HCT116 (cell line): ENCODE measurements around the gene USP8. TPM values are rescaled to one million over a fixed set of nuclear protein-coding genes. Genes with fewer than 3 reads are reported as not detected.

Experiments
- ATAC-seq: fragments of 200-7000 bp; cut with Tn5 transposase; 2 replicates; pipeline ENCODE4 v1.9.1; 2020; ENCODE audit warnings: mild to moderate bottlenecking, moderate library complexity
- BruUV-seq: library from RNA; stranded (reverse); fragments of 400-500 nt; replicated peaks from 2 replicates; lab custom pipeline; 2021; lab: Mats Ljungman, UMichigan
- CTCF ChIA-PET: fragments of 300-600 bp; sonication (Branson Sonifier 250); formaldehyde crosslinking; loops from one replicate; lab custom pipeline; 2021; ENCODE audit warnings: antibody characterized with exemption; lab: Charles Lee
- POLR2A ChIA-PET: fragments of 300-600, 350-600 bp; sonication (Branson Sonifier 250); formaldehyde crosslinking; loops from one replicate; lab custom pipeline; 2021; ENCODE audit warnings: antibody characterized with exemption; lab: Charles Lee
- RAD21 ChIA-PET, 2 experiments: fragments of 300-600 bp; sonication (Branson Sonifier 250); formaldehyde crosslinking; loops; one replicate each; lab custom pipeline; 2023; ENCODE audit warnings: low total read pairs in 2 of 2; ENCODE audit not compliant: uncharacterized antibody in 2 of 2, unreplicated experiment in 2 of 2, low non-redundant PET in 1 of 2; lab: Charles Lee
- DNase-seq: peaks from one replicate; pipeline ENCODE4 v3.0.0-alpha.2; 2010; ENCODE audit warnings: low read depth, low spot score
- H2AFZ ChIP-seq: fragments of 200-600 bp; shearing (Covaris generic), sonication (generic); 2 replicates; pipeline ENCODE4 v1.6.1; 2017; ENCODE audit warnings: low read depth, mixed run types, mixed read lengths, antibody characterized with exemption, low read length; ENCODE audit not compliant: poor library complexity, severe bottlenecking
- H3K27ac ChIP-seq: 2 replicates; pipeline ENCODE4 v1.5.1; 2012; ENCODE audit warnings: low read depth, low read length
- H3K27me3 ChIP-seq: fragments of 200-600 bp; sonication (generic); 2 replicates; pipeline ENCODE4 v1.6.1; 2016; ENCODE audit warnings: mixed run types, low read length, mixed read lengths; ENCODE audit not compliant: insufficient read depth
- H3K36me3 ChIP-seq, 2 experiments: fragments of 200-500 bp in 1 of 2; fragments of 200-600 bp in 1 of 2; sonication (Bioruptor generic) in 1 of 2; sonication (generic) in 1 of 2; 2 replicates each; pipeline versions ENCODE4 v1.5.1 to v1.6.1; 2014 to 2016; ENCODE audit warnings: low read length in 2 of 2, inconsistent platforms in 1 of 2, mixed read lengths in 1 of 2, mixed run types in 1 of 2; ENCODE audit not compliant: insufficient read depth in 2 of 2, control insufficient read depth in 1 of 2
- H3K4me1 ChIP-seq, 2 experiments: fragments of 200-600 bp in 1 of 2; sonication (generic) in 1 of 2; 2 replicates each; pipeline versions ENCODE4 v1.5.1 to v1.6.1; 2012 to 2017; ENCODE audit warnings: low read length in 2 of 2, inconsistent platforms in 1 of 2, mild to moderate bottlenecking in 1 of 2, mixed read lengths in 1 of 2, mixed run types in 1 of 2, moderate library complexity in 1 of 2; ENCODE audit not compliant: insufficient read depth in 2 of 2, control insufficient read depth in 1 of 2
- H3K4me2 ChIP-seq: fragments of 200-600 bp; sonication (generic); 2 replicates; pipeline ENCODE4 v1.6.1; 2017; ENCODE audit warnings: mixed run types, low read length, mixed read lengths
- H3K4me3 ChIP-seq, 2 experiments: fragments of 200-600 bp in 1 of 2; sonication (generic) in 1 of 2; replicated peaks in 1 of 2; 2 replicates each; pipeline ENCODE4 v1.5.1; 2011 to 2016; ENCODE audit warnings: low read length in 2 of 2, control low read depth in 1 of 2, low read depth in 1 of 2, mild to moderate bottlenecking in 1 of 2, mixed read lengths in 1 of 2, mixed run types in 1 of 2
- H3K79me2 ChIP-seq: fragments of 200-600 bp; sonication (generic); 2 replicates; pipeline ENCODE4 v1.6.1; 2017; ENCODE audit warnings: mild to moderate bottlenecking, mixed run types, low read length, moderate library complexity, mixed read lengths; ENCODE audit not compliant: insufficient read depth
- H3K9ac ChIP-seq: fragments of 200-600 bp; sonication (generic); 2 replicates; pipeline ENCODE4 v1.6.1; 2016; ENCODE audit warnings: low read length, mixed read lengths
- H3K9me2 ChIP-seq: fragments of 200-600 bp; sonication (generic), shearing (Covaris generic); 2 replicates; pipeline ENCODE4 v1.6.1; 2017; ENCODE audit warnings: mixed run types, mild to moderate bottlenecking, moderate library complexity; ENCODE audit not compliant: insufficient read depth
- H3K9me3 ChIP-seq, 2 experiments: fragments of 200-500 bp in 1 of 2; fragments of 200-600 bp in 1 of 2; sonication (Bioruptor generic) in 1 of 2; sonication (generic) in 1 of 2; 2 replicates each; pipeline ENCODE4 v1.6.1; 2014 to 2017; ENCODE audit warnings: low read length in 2 of 2, mixed read lengths in 2 of 2, inconsistent platforms in 1 of 2, low read depth in 1 of 2, mild to moderate bottlenecking in 1 of 2, mixed run types in 1 of 2, moderate library complexity in 1 of 2; ENCODE audit not compliant: control insufficient read depth in 1 of 2, insufficient read depth in 1 of 2
- H4K20me1 ChIP-seq: fragments of 200-600 bp; sonication (generic), shearing (Covaris generic); 2 replicates; pipeline ENCODE4 v1.6.1; 2017; ENCODE audit warnings: mixed run types, mild to moderate bottlenecking, moderate library complexity; ENCODE audit not compliant: insufficient read depth
- CTCF ChIP-seq, 3 experiments: fragments of 200-600 bp in 1 of 3; sonication (generic) in 1 of 3; IDR thresholded peaks in 2 of 3; conservative IDR thresholded peaks in 1 of 3; 2 replicates each; pipeline ENCODE4 v1.5.1; 2012 to 2017; ENCODE audit warnings: low read depth in 2 of 3, low read length in 2 of 3, antibody characterized with exemption in 1 of 3, borderline replicate concordance in 1 of 3, control low read depth in 1 of 3, mild to moderate bottlenecking in 1 of 3, mixed read lengths in 1 of 3, mixed run types in 1 of 3, moderate library complexity in 1 of 3; ENCODE audit not compliant: insufficient read depth in 1 of 3
- ELF1 ChIP-seq: IDR thresholded peaks from 2 replicates; pipeline ENCODE4 v1.6.1; 2012; ENCODE audit warnings: low read depth, borderline replicate concordance
- EZH2 ChIP-seq: fragments of 200-600 bp; sonication (generic); IDR thresholded peaks from 2 replicates; pipeline ENCODE4 v1.6.1; 2017; ENCODE audit warnings: antibody characterized with exemption, mixed run types
- EZH2phosphoT487 ChIP-seq: fragments of 200-600 bp; IDR thresholded peaks from 2 replicates; pipeline ENCODE4 v1.6.1; 2018; ENCODE audit warnings: antibody characterized with exemption, borderline replicate concordance
- FOSL1 ChIP-seq: IDR thresholded peaks from 2 replicates; pipeline ENCODE4 v1.6.1; 2012; ENCODE audit warnings: low read depth
- MAX ChIP-seq: IDR thresholded peaks from 2 replicates; pipeline ENCODE4 v1.6.1; 2012
- POLR2AphosphoS5 ChIP-seq: IDR thresholded peaks from 2 replicates; pipeline ENCODE4 v1.6.1; 2011; ENCODE audit warnings: mild to moderate bottlenecking, low read depth, low read length, moderate library complexity
- REST ChIP-seq: IDR thresholded peaks from 2 replicates; pipeline ENCODE4 v1.6.1; 2012; ENCODE audit warnings: low read depth
- SIN3A ChIP-seq: IDR thresholded peaks from 2 replicates; pipeline ENCODE4 v1.6.1; 2012; ENCODE audit warnings: low read depth
- TCF7L2 ChIP-seq: IDR thresholded peaks from 2 replicates; pipeline ENCODE4 v1.7.0; 2011; ENCODE audit warnings: borderline replicate concordance, inconsistent platforms; ENCODE audit not compliant: insufficient read depth, insufficient read length; ENCODE audit errors: extremely low read depth
- YY1 ChIP-seq: IDR thresholded peaks from 2 replicates; pipeline ENCODE4 v1.6.1; 2011; ENCODE audit warnings: low read length, low read depth, moderate library complexity, mild to moderate bottlenecking; ENCODE audit not compliant: insufficient replicate concordance; ENCODE audit errors: extremely low read depth
- ZFX ChIP-seq: fragments of 450-650 bp; IDR thresholded peaks from 2 replicates; pipeline ENCODE4 v1.6.1; 2017
- ZNF274 ChIP-seq: fragments of 200-500 bp; sonication (Bioruptor generic); IDR thresholded peaks from 2 replicates; pipeline ENCODE4 v1.6.1; 2014; ENCODE audit warnings: mild to moderate bottlenecking, low read depth, low read length, inconsistent platforms
- intact Hi-C: fragments of 100-400 bp; cut with micrococcal nuclease; formaldehyde crosslinking; loops from 2 replicates; pipeline ENCODE4 v1.10.0; 2022
- total RNA-seq: library from RNA; stranded (reverse); gene quantifications from one replicate; pipeline ENCODE4 v1.2.1, GENCODE V29; 2021; ENCODE audit not compliant: unreplicated experiment

USP8 gene
- total RNA-seq, 1 experiment from 2014 or later = 67.9 TPM

- Histone ChIP-seq H3K9me3 (no peaks in the 10 kb centered on the region), H4K20me1 (no peaks in the 10 kb centered on the region), H3K9me2 (no peaks in the 10 kb centered on the region), H3K27me3 (no peaks in the 10 kb centered on the region), H2AFZ (no peak overlapping the region), H3K4me2 (no peak overlapping the region), H3K79me2 (no peaks in the 10 kb centered on the region), H3K4me1 (no peaks in the 10 kb centered on the region), H3K9ac (no peak overlapping the region), H3K27ac (no peak overlapping the region), H3K36me3 (no peaks in the 10 kb centered on the region), H3K4me3 (no peak overlapping the region)
- no peak for DNase-seq
- ChIA-PET CTCF (no interaction called here), POLR2A (no interaction called here), RAD21 (no interaction called here)
- TF ChIP-seq CTCF (IDR thresholded peaks at IDR 0.05 in 2 of 3, conservative IDR thresholded peaks at IDR 0.05 in 1 of 3; ENCODE audit: borderline replicate concordance in 1 of 3, insufficient read depth in 1 of 3, low read depth in 2 of 3, low read length in 2 of 3) (no peak), EZH2 (no peak), ZFX (no peak), ZNF274 (no peak), TCF7L2 (no peak), FOSL1 (no peak), POLR2AphosphoS5 (no peak), REST (no peak), MAX (no peak), YY1 (no peak), SIN3A (no peak), EZH2phosphoT487 (no peak), ELF1 (no peak)
- ATAC-seq = no peak
- BruUV-seq = no TSS peak
- intact Hi-C loops = no loop called here
Observed at GRCh38 chr15:50519740-50520425, 95.7 kb downstream of the USP8 start.
